Dermis blood vessel endothelial cell (primary cell): Measurements from ENCODE around the gene HTRA3. TPM values are rescaled to one million over a fixed set of nuclear protein-coding genes. Genes with fewer than 3 reads are reported as not detected.
A peak's percentile ranks its signal among the peaks of the same experiment; 100 is the strongest.

Experiments used
- DNase-seq: peaks from one replicate; pipeline ENCODE4 v3.0.0; 2010
- total RNA-seq: library from RNA; depleted of rRNA; stranded (reverse); fragments of >200 nt; gene quantifications from 2 replicates; pipeline ENCODE4 v1.2.3, GENCODE V29; 2014

HTRA3 gene
- total RNA-seq, 1 donor from 2014 or later: 3.6 TPM

- no peak for DNase-seq
Observed at GRCh38 chr4:8234715-8235114, 34.8 kb upstream of the HTRA3 start.

DNA sequence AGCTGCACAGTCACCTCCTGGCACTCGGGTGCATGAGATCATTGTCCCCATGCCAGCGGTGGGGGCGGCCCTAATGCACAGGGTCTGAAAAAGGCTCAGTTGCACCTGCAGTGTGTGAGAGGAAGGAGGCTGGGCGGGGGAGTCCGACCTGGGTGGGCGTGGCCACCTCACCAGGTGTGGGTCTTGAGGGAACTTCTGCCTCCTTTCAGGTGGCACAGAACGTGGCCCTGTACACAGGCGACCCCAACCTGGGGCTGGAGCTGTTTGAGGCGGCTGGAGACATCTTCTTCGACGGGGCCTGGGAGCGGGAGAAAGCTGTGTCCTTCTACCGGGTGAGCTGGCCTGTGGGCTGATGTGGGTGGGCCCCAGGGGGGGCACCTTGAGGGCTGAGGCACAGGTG lies 34.3 kb upstream of the HTRA3 start:
- DNase-seq: no peak

DNA sequence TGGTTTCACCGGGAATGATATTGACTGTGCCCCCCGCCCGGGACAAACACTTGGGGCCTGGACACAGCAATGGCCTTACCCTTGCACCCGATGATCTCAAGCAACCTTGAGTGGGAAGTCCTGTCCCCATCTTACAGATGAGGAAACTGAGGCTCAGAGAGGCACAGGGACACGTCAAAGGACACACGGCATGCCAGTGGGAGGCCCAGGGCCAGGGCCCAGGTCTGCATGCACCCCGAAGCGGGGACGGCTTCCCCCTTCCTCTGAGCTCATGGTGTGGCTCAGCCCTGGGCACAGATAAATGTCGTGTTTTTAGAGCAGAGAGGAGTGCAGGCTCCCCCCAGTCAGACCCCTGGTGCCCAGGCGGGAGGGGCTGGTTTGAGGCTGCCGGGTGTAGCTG lies 33.9 kb upstream of the HTRA3 start:
- DNase-seq: no peak

DNA sequence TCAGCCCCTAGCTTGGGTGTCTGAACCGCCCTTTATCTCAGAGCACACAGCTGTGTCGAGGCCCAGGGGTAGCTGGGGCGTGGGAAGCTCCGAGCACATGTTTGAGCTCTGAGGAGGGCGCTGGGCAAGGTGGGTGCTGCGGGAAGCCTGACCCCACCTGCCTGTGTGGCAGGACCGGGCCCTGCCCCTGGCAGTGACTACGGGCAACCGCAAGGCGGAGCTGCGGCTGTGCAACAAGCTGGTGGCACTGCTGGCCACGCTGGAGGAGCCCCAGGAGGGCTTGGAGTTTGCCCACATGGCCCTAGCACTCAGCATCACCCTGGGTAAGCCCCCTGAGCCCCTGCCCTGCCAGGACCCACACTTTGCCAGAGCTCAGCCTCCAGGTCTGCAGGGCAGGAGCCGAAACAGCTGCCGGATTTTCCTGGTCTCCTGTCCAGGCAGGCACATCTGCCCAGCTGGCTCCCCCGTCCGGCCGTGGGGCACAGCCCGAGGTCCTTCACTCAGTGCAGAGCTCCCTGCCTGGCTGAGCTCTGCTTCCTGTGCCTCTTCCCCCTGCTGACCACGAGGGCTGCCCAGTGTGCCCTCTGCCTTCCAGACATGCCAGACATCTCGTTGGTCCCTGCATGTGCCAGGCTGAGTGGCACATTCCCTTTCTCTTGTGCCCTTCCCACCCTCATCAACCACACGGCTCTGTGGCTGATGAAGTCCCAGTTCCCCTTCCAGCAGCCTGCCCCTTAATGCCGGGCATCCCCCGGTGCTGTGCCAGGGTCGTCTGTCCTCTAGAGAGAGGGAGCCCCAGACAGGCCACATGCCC lies 33.2 kb upstream of the HTRA3 start:
- no peak for DNase-seq

DNA sequence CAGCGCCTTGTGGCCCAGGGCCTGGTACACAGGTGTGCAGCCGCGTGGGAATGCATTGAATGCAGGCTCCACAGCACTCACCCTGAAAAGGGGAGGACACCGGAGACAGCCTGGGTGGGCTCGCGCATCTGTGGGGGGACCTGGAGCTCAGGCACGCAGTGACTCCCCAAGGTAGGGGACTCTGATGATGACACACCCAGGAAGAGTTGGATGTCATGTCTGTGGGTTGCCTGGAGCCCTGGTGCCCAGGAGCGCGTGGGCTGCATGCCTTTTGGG lies 32.7 kb upstream of the HTRA3 start:
- DNase-seq: no peak

- DNase-seq: no peak
Observed at GRCh38 chr4:8237256-8237989, 32.1 kb upstream of the HTRA3 start.

GRCh38 chr4:8238036-8238511 lies 31.5 kb upstream of the HTRA3 start:
- DNase-seq: no peak

GRCh38 chr4:8238515-8239053 lies 31.0 kb upstream of the HTRA3 start:
- no peak for DNase-seq

GRCh38 chr4:8239226-8239625 lies 30.3 kb upstream of the HTRA3 start:
- no peak for DNase-seq

DNA sequence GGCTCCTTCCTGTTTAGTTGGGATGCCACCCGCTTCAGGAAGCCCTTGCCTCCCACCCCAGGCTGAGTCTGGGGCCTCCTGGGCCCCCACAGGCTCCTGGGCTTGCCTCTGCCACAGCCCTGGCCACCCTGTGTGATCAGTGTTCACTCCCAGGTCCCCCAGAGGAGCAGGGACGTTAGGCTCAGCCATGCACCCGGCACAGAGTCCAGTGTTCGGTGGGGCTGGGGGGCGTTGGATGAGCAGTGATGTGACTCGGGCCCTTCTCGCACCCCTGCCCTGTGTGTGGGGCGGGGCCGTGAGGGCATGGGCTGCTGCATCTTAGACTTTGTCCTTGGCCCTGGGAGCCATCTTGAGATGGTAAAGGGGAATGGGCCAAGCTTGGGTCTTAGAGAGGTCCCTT lies 29.9 kb upstream of the HTRA3 start:
- DNase-seq: no peak

DNA sequence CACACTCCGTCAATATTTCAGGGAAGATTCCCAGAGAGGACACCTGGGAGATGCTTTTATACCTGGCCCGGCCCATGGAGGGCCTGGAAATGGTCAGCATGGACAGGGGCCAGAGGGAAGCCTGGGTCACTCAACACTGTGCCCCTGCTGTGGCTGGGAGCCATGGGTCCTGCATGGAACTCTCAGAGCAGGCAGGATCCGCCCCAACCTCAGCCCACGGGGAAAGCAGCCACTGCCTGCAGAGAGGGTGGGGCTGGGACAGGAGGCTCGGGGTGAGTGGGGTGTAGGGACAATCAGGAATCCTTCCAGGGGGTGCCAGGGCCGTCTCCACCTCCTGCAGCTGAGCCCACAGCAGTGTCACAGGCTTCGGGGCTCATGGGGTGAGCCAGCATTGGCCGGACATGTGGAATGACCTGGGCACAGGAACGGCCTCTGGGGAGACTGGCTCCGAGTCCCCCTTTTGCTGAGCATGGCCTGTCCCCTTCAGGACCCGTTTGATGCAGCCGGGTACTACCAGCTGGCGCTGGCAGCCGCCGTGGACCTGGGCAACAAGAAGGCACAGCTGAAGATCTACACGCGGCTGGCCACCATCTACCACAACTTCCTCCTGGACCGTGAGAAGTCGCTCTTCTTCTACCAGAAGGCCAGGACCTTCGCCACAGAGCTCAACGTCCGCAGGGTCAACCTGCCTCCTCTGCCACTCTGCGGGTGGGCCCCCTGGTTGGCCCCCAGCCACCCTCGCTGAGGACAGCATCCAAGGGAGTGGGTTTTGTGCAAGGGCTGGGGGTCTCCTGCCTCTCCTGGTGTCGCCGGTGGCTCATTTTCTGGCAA lies 29.1 kb upstream of the HTRA3 start:
- DNase-seq: no peak

DNA sequence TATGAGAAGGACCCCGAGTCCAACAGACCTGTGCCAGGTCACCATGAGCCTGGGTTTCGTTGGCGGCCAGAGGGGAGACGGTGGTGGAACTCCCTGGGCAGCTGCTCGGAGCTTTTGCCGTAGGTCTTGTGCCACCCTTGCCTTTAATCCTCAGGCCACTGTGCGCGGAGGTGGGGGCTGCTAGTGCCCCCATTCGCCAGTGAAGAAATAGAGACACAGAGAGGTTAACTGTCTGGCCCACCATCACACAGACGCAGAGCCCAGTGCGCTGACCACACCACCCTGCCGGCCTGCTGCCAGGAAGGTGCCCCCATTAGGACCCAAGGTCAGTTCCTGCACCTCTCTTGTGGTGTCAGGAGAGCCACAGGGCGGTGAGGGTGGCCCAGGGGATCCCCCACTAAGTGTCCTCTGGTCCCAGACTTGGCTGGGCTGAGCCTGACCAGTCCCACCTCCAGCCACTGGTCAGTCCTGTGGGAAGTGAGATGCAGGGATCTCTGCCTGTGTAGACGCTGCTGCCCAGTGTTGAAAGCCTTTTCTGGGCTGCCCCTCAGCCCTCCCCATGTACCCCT lies 28.3 kb upstream of the HTRA3 start:
- no peak for DNase-seq

DNA sequence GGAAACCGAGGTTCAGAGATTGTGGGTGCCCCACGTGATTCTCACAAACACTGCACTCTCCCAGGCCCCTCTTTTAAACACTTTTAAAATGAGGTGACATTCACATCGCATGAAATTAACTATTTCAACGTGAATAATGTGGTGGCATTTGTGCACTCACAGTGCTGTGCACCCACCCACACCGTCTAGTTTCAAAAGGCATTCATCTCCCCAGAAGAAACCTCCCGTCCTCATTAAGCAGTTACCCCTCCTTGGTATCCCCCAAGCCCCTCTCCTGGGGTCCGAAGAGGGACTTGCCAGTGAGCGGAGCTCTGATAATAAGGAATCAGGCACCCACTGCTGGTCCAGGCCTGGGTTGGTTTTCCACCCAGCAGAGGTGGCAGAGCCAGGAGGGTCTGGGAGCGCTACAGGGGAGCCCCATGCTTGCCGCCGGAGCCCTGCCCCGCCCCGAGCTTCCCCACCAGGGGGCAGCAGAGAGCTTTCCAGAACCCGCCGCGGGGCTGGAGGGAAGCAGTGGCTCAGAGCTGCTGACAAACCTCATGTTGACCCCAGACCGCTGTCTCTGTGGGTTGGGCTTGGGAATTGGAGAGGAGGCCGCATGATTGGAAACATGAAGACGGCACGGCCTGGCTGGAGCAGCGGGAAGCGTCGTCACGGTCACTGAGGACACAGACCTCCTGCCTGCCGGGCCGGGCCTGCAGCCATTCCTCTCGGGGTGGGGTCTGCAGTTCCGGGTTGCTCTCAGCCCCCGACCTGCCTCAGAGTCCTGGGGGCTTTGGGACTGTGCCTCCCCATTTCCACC lies 27.5 kb upstream of the HTRA3 start:
- peak; percentile 84 for DNase-seq

GRCh38 chr4:8242782-8243560 lies 26.6 kb upstream of the HTRA3 start:
- no peak for DNase-seq

- no peak for DNase-seq
Observed at GRCh38 chr4:8244001-8244757, 25.4 kb upstream of the HTRA3 start.

DNA sequence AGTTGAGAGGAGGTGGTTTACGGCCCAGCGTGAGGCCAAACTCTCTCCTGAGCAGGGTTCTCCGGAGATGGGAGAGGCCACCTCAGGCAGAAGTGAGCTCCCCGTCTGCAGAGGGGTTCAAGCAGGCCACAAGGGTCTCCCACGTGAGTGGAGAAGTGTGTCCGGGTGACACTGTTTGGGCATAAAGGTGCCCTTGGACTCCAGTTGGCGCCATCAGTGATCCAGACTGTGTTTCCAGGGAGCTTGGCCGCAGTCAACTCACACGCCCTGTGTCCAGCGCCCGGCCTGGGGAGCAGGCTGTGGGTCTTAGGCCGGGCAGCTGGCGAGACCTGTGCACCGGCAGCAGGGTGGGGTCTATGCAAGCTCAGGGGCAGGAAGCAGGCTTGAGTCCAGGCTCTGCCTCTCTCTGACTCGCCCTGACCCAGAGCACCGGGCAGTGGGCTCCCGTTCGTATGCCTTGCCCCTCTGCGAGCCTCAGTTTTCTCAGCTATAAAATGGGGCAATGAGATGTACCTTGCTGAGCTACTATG lies 24.6 kb upstream of the HTRA3 start:
- no peak for DNase-seq

DNA sequence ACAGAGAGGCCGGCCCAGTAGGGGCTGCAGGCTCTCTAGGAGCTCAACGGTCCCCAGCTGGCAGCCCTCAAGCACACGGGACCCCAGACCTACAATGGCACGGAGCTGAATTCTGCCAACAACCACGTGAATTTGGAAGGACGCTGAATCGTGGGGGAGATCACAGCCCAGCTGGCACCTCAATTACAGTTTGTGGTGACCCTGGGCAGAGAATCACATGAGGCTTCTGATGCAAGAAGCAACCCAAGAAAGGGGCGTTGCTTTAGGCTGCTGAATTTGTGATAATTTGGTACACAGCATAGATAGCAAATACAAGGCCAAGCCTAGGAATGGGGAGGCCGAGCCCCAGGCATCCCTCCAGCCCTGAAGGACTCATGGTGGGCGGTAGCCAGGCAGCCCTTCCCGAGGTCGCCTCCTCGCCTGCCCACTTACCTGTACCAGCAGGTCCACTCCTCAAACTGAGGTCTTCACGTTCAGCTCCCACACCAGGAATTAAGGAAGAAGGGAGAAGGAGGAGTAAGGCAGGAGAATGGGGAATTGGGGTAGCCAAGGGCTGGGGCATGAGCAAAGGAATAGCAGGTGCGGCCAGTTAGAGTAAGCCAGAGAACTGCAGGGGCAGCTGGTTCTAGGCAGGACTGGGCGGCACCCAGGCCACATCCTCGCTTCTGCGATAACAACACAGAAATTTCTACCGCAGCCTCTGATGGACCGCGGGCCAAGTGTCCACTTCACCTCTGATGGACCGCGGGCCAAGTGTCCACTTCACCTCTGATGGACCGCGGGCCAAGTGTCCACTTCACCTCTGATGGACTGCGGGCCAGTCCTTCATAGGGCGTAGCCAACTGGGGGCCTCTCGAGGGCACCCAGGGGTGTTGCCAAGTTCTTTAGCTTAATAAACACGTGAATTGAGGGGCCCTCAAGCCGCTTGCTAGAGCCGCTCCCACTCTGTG lies 23.4 kb upstream of the HTRA3 start:
- DNase-seq: no peak

DNA sequence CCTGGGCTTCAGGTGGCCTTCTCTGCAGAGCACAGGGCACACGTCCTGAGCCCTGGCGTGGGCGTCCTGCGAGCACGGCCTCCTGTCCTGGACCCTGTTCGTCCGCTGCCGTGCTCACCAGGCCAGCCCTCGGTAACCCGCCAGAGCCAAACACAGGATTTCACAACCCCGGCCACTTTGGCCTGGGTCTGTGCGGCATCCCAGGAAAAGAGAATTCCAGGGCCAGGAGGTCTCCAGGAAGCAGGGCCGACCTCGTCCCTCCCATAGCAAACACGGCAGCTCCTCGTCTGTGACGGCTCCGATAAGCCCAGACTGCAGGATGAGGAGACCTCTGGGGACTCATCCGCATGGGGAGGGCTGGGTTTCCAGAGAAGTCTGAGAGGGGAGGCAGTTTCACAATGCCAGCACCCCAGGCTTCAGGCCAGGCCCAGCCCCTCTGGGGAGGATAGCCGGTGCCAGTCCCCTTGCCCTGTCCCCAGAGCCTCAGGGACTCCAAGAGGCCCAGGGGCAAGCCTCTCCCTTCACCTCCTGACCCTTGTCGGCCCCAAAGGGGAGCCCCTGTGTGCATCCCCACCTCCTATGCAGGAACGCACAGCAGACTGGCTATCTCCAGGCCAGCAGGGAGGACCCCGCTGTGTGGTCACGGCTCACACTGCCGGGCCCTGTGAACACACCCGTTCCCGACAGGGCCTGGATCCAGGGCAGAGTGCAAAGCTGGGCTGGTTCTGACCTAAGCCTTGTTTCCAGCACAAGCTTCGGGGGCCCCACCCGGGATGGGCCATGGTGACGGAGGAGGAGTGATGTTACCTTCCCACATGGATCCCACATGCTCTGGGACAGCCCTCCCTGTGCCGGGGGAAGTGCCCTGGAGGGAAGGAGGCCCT lies 22.3 kb upstream of the HTRA3 start:
- DNase-seq: no peak
